NT2/D1 (cell line): ENCODE results near the gene KIAA0232.

ENCODE experiments used
- YY1 ChIP-seq: IDR thresholded peaks from 2 replicates; pipeline ENCODE4 v1.6.1; 2011; ENCODE audit not compliant: insufficient read length, insufficient read depth
- ZNF274 ChIP-seq: IDR thresholded peaks from 2 replicates; pipeline ENCODE4 v1.6.1; 2011; ENCODE audit warnings: mild to moderate bottlenecking, low read depth, low read length

- TF ChIP-seq ZNF274 (no peak), YY1 (no peak)
These were observed 107.3 kb downstream of the KIAA0232 start for GRCh38 chr4:6889736-6890324.
